ENCODE results near the gene BIRC2.

DNA sequence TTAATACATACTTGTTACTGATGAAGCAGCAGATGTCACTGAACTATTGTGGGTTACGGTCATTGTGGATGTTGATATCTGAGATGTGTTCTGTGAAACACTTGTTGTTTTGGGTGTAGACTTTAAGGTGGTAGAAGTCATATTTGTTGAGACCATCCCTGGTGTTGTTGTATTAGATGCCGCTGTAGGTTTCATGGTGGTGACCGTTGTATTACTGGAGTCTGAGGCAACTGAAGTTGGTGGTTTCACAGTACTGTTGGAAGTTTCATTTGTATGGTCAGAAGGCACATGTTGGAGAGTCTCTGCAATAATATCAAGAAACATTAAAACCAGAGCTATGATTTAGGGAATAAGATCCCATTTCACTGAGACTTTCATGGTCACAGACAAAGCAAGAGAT is 54.9 kb downstream of the BIRC2 start:
- TF ChIP-seq, protein P1, sequence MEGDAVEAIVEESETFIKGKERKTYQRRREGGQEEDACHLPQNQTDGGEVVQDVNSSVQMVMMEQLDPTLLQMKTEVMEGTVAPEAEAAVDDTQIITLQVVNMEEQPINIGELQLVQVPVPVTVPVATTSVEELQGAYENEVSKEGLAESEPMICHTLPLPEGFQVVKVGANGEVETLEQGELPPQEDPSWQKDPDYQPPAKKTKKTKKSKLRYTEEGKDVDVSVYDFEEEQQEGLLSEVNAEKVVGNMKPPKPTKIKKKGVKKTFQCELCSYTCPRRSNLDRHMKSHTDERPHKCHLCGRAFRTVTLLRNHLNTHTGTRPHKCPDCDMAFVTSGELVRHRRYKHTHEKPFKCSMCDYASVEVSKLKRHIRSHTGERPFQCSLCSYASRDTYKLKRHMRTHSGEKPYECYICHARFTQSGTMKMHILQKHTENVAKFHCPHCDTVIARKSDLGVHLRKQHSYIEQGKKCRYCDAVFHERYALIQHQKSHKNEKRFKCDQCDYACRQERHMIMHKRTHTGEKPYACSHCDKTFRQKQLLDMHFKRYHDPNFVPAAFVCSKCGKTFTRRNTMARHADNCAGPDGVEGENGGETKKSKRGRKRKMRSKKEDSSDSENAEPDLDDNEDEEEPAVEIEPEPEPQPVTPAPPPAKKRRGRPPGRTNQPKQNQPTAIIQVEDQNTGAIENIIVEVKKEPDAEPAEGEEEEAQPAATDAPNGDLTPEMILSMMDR (conservative IDR thresholded peaks at IDR 0.05 in 1 of 2, IDR thresholded peaks at IDR 0.05 in 1 of 2; ENCODE audit: low read depth in 1 of 2, low read length in 2 of 2) = no peak
- no peak for TF ChIP-seq EZH2 (IDR thresholded peaks at IDR 0.05; ENCODE audit: low read length, missing control alignments)
